Epithelial cell of proximal tubule (primary cell): ENCODE measurements around the gene AGER. TPM values are rescaled to one million over a fixed set of nuclear protein-coding genes. Genes with fewer than 3 reads are reported as not detected.

Experiments
- DNase-seq: peaks from one replicate; pipeline ENCODE4 v3.0.0-alpha.2; 2011; ENCODE audit warnings: low read depth
- H3K4me3 ChIP-seq: 2 replicates; pipeline ENCODE4 v1.5.1; 2011; ENCODE audit warnings: low read depth, mild to moderate bottlenecking, low read length
- total RNA-seq: library from RNA; depleted of rRNA; stranded (reverse); fragments of >200 nt; gene quantifications from 2 replicates; pipeline ENCODE4 v1.2.3, GENCODE V29; 2015
- TF ChIP-seq, protein P1 (sequence below): conservative IDR thresholded peaks from 2 replicates; pipeline ENCODE4 v1.5.1; 2012; ENCODE audit warnings: low read depth, mild to moderate bottlenecking, low read length

AGER gene
- total RNA-seq, 1 donor from 2014 or later: 1.4 TPM

DNA sequence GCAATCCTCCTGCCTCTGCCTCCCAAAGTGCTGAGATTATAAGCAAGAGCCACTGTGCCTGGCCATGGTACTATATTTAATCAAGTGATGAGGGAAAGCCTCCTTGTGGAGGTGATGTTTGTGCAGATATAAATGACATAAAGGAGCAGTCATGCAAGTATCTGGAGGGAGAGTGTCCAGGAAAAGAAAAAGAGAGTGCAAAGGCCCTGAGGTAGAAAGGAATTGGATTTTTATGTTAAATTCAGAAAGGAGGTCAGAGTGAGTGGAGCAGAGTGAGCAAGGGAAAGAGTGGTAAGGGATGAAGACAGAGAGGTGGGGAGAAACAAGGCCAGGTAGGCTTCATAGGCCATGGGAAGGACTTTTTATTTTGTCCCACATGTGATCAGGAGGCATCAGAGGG lies 46.6 kb downstream of the AGER start:
- no peak overlapping the region for H3K4me3 ChIP-seq
- DNase-seq: no peak
- TF ChIP-seq, protein P1, sequence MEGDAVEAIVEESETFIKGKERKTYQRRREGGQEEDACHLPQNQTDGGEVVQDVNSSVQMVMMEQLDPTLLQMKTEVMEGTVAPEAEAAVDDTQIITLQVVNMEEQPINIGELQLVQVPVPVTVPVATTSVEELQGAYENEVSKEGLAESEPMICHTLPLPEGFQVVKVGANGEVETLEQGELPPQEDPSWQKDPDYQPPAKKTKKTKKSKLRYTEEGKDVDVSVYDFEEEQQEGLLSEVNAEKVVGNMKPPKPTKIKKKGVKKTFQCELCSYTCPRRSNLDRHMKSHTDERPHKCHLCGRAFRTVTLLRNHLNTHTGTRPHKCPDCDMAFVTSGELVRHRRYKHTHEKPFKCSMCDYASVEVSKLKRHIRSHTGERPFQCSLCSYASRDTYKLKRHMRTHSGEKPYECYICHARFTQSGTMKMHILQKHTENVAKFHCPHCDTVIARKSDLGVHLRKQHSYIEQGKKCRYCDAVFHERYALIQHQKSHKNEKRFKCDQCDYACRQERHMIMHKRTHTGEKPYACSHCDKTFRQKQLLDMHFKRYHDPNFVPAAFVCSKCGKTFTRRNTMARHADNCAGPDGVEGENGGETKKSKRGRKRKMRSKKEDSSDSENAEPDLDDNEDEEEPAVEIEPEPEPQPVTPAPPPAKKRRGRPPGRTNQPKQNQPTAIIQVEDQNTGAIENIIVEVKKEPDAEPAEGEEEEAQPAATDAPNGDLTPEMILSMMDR: no peak

- no peak for DNase-seq
- TF ChIP-seq, protein P1: no peak
- H3K4me3 ChIP-seq: no peak overlapping the region
Measured at GRCh38 chr6:32133786-32134185, 50.3 kb downstream of the AGER start.

DNA sequence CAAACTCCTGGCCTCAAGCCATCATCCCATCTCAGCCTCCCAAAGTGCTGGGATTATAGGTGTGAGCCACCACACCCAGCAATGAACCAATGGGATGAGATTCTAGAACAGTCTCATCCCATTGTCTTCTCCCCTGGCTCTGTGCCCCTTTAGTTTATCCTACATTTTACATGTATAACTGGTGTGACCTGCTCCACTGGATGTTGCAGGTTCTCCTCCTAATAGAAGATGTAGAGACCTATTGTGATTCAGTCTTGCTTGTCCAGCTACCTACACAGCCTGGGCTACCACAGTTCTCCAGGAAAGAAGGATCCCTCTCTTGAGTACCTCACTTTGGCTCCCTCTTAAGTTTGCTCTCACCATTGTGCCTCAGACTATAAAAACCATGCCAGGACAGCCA lies 51.9 kb downstream of the AGER start:
- TF ChIP-seq, protein P1: no peak
- DNase-seq: no peak
- no peak overlapping the region for H3K4me3 ChIP-seq

DNA sequence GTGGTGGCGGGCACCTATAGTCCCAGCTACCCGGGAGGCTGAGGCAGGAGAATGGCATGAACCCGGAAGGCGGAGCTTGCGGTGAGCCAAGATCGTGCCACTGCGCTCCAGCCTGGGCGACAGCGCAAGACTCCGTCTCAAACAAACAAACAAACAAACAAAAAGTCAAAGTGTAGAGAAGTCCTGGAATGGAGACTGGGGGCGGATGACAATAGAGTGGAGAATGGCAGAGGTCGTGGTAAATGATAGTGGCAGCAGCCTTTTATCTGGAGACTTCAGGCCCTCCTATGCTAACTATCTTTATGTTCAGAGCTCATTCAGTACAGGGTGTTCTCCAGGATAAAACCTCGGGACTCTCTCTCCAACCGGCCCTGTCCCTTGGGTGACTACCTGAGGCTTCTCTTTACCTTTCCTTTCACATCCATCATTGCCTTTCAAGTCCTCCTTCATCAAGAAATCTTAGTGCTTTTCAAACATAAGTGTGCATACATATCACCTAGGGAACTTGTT lies 52.6 kb downstream of the AGER start:
- DNase-seq: no peak
- TF ChIP-seq, protein P1: no peak
- H3K4me3 ChIP-seq: no peak overlapping the region

Other genes with a start within 250 kb of the AGER start
- 0.81 and 2.2 TPM in 2 replicates for gene CFB, start 238.2 kb downstream of the AGER start, total RNA-seq
- 113 and 132 TPM in 2 replicates for gene NELFE, start 225.3 kb downstream of the AGER start, total RNA-seq
- 42.0 and 51.9 TPM in 2 replicates for gene SKIC2, start 225.1 kb downstream of the AGER start, total RNA-seq
- 20.0 and 20.9 TPM in 2 replicates for gene DXO, start 212.1 kb downstream of the AGER start, total RNA-seq
- 1.0 and 1.6 TPM in 2 replicates for gene C4A, start 202.2 kb downstream of the AGER start, total RNA-seq
- 1.1 and 1.2 TPM in 2 replicates for gene C4B, start 169.5 kb downstream of the AGER start, total RNA-seq
- not detected in 2 replicates for gene CYP21A2, start 145.8 kb downstream of the AGER start, total RNA-seq
- gene TNXB, start 74.9 kb downstream of the AGER start, total RNA-seq: 0.23 TPM in 1 of 2 replicates, not detected in the other
- gene ATF6B, start 56.0 kb downstream of the AGER start, total RNA-seq: 21.3 and 23.2 TPM in 2 replicates
- gene FKBPL, start 54.0 kb downstream of the AGER start, total RNA-seq: 2.5 and 7.2 TPM in 2 replicates
- not detected in 2 replicates for gene PRRT1, start 32.3 kb downstream of the AGER start, total RNA-seq
- 23.2 and 39.4 TPM in 2 replicates for gene PPT2, start 30.1 kb downstream of the AGER start, total RNA-seq
- gene EGFL8, start 19.7 kb downstream of the AGER start, total RNA-seq: 3.1 and 6.5 TPM in 2 replicates
- 57.1 and 72.2 TPM in 2 replicates for gene AGPAT1, start 8.2 kb downstream of the AGER start, total RNA-seq
- 66.6 and 79.9 TPM in 2 replicates for gene RNF5, start 5.8 kb downstream of the AGER start, total RNA-seq
- 38.3 and 44.5 TPM in 2 replicates for gene PBX2, start 5.9 kb upstream of the AGER start, total RNA-seq
- 15.7 and 17.8 TPM in 2 replicates for gene GPSM3, start 8.4 kb upstream of the AGER start, total RNA-seq
- gene NOTCH4, start 39.8 kb upstream of the AGER start, total RNA-seq: 2.0 and 3.3 TPM in 2 replicates
- not detected in 2 replicates for gene TSBP1, start 187.7 kb upstream of the AGER start, total RNA-seq
- gene BTNL2, start 222.9 kb upstream of the AGER start, total RNA-seq: 0.63 TPM in 1 of 2 replicates, not detected in the other